Stomach (tissue), 9 donors: Measurements from ENCODE around the gene GFRA3. TPM values are rescaled to one million over a fixed set of nuclear protein-coding genes. Genes with fewer than 3 reads are reported as not detected.

Experiments used
- DNase-seq, 2 donors: peaks; one replicate each; pipeline versions ENCODE4 v3.0.0 to v3.0.0-alpha.2; 2013 to 2019
- H3K27ac ChIP-seq, 5 donors: fragments of 200-600 bp in 4 of 5; sonication (generic) in 4 of 5; one replicate each; pipeline ENCODE4 v1.5.1; 2013 to 2019; ENCODE audit warnings: mild to moderate bottlenecking in 1 of 5, moderate library complexity in 1 of 5
- H3K27me3 ChIP-seq, 3 donors: fragments of 200-600 bp; sonication (generic); one replicate each; pipeline ENCODE4 v1.5.1; 2017 to 2019; ENCODE audit warnings: mixed run types in 1 of 3
- H3K36me3 ChIP-seq, 4 donors: fragments of 200-600 bp; sonication (generic); 1 replicate in 3 of 4; 2 replicates in 1 of 4; pipeline ENCODE4 v1.5.1; 2016 to 2019
- H3K4me1 ChIP-seq, 4 donors: fragments of 200-600 bp; sonication (generic); one replicate each; pipeline ENCODE4 v1.5.1; 2016 to 2019
- H3K4me3 ChIP-seq, 4 donors: fragments of 200-600 bp; sonication (generic) in 3 of 4; one replicate each; pipeline ENCODE4 v1.5.1; 2016 to 2019; ENCODE audit warnings: mild to moderate bottlenecking in 1 of 4
- H3K9me3 ChIP-seq, 4 donors: fragments of 200-600 bp; sonication (generic); one replicate each; pipeline ENCODE4 v1.5.1; 2016 to 2019
- EP300 ChIP-seq: sonication (generic); formaldehyde crosslinking; IDR thresholded peaks from one replicate; pipeline ENCODE4 v1.6.1; 2017; ENCODE audit warnings: antibody characterized with exemption
- POLR2A ChIP-seq, 4 donors: fragments of 450-650 bp; IDR thresholded peaks; one replicate each; pipeline ENCODE4 v1.6.1; 2016; ENCODE audit warnings: antibody characterized with exemption in 4 of 4, control low read depth in 2 of 4, mild to moderate bottlenecking in 1 of 4, moderate library complexity in 1 of 4
- POLR2AphosphoS5 ChIP-seq, 3 donors: sonication (generic); formaldehyde crosslinking; IDR thresholded peaks; one replicate each; pipeline ENCODE4 v1.6.1; 2016; ENCODE audit warnings: antibody characterized with exemption in 3 of 3
- WGBS, 5 donors: extraction: QIAGEN DNeasy Blood & Tissue Kit in 3 of 5; methylation state at CpG; one replicate each; pipeline versions ENCODE4 v1.1.5 to v1.1.7; 2013 to 2018; 5-methylcytosine and 5-hydroxymethylcytosine counted together
- intact Hi-C: fragments of 100-400 bp; cut with DNase I; formaldehyde crosslinking; loops from one replicate; pipeline ENCODE4 v1.15.1; 2023; ENCODE audit warnings: low total_unique reads
- polyA plus RNA-seq, 3 donors: library from polyadenylated mRNA; stranded (reverse); fragments of 200-250 nt; gene quantifications; one replicate each; pipeline ENCODE4 v1.2.3, GENCODE V29; 2013
- total RNA-seq, 5 donors: library from RNA; depleted of rRNA; stranded (reverse); fragments of >200 nt; gene quantifications; one replicate each; pipeline versions ENCODE4 v1.1.0 to v1.2.3, GENCODE V29; 2014 to 2016
- TF ChIP-seq, protein P1 (sequence below), 7 experiments: fragments of 450-650 bp in 4 of 7; fragments of 200-600 bp in 3 of 7; sonication (generic) in 3 of 7; IDR thresholded peaks; one replicate each; pipeline ENCODE4 v1.5.1; 2016 to 2019; ENCODE audit warnings: antibody characterized with exemption in 7 of 7, control low read depth in 2 of 7, mild to moderate bottlenecking in 1 of 7
- donor health status: healthy with polysubstance abuse.
- donor health status: Bipolar disorder and iron deficiency.
- donor health status: healthy.

The GFRA3 gene
- total and polyA plus RNA-seq, 8 donors: 0.55 to 4.1 (median 1.8) TPM; not detected in 3

DNA sequence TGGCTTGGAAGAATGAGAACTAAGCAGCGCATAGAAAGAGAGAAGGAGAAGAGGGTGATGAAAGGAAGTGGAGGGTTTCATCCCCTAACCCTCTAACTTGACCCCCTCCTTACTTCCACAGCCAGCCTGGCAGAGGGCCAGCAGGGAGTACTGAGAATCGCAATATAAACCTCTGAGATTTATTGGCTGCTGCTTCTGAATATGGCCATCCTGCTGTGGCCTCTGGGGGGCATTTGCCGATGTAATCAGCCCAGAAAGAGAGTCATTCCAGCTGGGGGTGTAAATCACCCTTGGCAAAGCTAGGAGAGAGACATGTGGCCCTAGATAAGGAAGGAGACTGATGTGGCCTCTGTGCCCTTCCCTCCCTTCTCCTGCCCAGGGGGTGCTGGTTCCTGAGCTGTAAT is 960 bp upstream of the GFRA3 start:
- intact Hi-C loops: no loop called here
- no peak overlapping the region for H3K4me3 ChIP-seq
- TF ChIP-seq POLR2A (IDR thresholded peaks at IDR 0.05): no peak
- TF ChIP-seq EP300: no peak
- TF ChIP-seq, protein P1, sequence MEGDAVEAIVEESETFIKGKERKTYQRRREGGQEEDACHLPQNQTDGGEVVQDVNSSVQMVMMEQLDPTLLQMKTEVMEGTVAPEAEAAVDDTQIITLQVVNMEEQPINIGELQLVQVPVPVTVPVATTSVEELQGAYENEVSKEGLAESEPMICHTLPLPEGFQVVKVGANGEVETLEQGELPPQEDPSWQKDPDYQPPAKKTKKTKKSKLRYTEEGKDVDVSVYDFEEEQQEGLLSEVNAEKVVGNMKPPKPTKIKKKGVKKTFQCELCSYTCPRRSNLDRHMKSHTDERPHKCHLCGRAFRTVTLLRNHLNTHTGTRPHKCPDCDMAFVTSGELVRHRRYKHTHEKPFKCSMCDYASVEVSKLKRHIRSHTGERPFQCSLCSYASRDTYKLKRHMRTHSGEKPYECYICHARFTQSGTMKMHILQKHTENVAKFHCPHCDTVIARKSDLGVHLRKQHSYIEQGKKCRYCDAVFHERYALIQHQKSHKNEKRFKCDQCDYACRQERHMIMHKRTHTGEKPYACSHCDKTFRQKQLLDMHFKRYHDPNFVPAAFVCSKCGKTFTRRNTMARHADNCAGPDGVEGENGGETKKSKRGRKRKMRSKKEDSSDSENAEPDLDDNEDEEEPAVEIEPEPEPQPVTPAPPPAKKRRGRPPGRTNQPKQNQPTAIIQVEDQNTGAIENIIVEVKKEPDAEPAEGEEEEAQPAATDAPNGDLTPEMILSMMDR (IDR thresholded peaks at IDR 0.05): no peak
- no peak for TF ChIP-seq POLR2AphosphoS5 (IDR thresholded peaks at IDR 0.05)
- no peaks in the 10 kb centered on the region for H3K36me3 ChIP-seq
- no peaks in the 10 kb centered on the region for H3K9me3 ChIP-seq
- peaks cover 6 to 20% (median 13%) of the 10 kb centered on the region in 4 donors for H3K4me1 ChIP-seq
- peak in 1 of 2 donors; percentile 40 for DNase-seq
- no peak overlapping the region for H3K27ac ChIP-seq
- peaks cover 0 to 39% (median 13%) of the 10 kb centered on the region in 3 donors for H3K27me3 ChIP-seq
- WGBS, 5 donors: 41 to 55% (median 48%) methylated on average over 3 of the region's 3 CpGs

DNA sequence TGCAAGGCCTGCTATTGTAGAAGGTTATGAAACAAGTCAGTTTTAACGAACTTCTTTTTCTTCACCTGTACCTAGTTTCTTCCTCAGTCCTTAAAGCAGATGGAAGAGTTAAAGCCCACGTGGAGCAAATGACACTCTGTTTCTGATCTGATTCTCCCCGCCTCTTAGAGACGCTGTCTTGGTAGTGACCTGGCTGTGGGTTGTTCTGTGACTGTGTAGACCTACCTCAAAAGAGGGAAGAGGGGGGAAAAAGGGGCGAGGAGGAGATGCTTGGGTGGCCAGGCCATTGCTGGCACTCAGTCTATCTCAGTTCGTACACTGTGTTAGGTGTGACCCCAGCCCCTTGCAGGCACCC is 610 bp downstream of the GFRA3 start:
- peak overlapping the region; percentile 38 to 50 (median 45) for H3K4me3 ChIP-seq
- intact Hi-C loops: no loop called here
- 55 to 64% (median 57%) methylated on average over 5 to 6 of the region's 6 CpGs for WGBS, 5 donors
- no peak for DNase-seq
- no peaks in the 10 kb centered on the region for H3K36me3 ChIP-seq
- TF ChIP-seq, protein P1 (IDR thresholded peaks at IDR 0.05): no peak
- TF ChIP-seq POLR2AphosphoS5 (IDR thresholded peaks at IDR 0.05): no peak
- no peak for TF ChIP-seq POLR2A (IDR thresholded peaks at IDR 0.05)
- TF ChIP-seq EP300: no peak
- peaks cover 6 to 20% (median 13%) of the 10 kb centered on the region in 4 donors for H3K4me1 ChIP-seq
- H3K27me3 ChIP-seq: peaks cover 0 to 39% (median 13%) of the 10 kb centered on the region in 3 donors
- H3K9me3 ChIP-seq: no peaks in the 10 kb centered on the region
- peak overlapping the region in 1 of 5 donors; percentile 20 for H3K27ac ChIP-seq

DNA sequence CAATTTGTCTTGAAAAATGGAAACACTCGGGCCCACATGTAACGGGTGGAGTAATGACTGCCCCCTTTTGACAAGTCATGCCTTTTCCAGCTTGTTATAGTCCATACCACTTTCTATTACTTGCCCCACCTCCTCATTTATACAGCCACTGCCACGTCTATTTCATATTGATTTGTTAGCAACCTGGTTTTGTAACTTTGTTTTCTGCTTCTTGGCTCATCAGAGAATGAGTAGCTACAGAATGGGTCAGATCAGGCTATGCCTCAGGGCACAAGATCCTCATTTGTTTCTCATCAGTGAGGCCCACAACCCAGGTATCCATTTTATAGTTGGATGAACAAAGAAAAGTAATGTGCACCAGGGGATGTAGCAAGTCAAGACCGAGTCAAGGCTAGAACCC is 1.7 kb downstream of the GFRA3 start:
- intact Hi-C loops: no loop called here
- no peak for DNase-seq
- TF ChIP-seq POLR2AphosphoS5 (IDR thresholded peaks at IDR 0.05) (no peak), EP300 (no peak), POLR2A (IDR thresholded peaks at IDR 0.05) (no peak)
- TF ChIP-seq, protein P1 (IDR thresholded peaks at IDR 0.05): no peak

DNA sequence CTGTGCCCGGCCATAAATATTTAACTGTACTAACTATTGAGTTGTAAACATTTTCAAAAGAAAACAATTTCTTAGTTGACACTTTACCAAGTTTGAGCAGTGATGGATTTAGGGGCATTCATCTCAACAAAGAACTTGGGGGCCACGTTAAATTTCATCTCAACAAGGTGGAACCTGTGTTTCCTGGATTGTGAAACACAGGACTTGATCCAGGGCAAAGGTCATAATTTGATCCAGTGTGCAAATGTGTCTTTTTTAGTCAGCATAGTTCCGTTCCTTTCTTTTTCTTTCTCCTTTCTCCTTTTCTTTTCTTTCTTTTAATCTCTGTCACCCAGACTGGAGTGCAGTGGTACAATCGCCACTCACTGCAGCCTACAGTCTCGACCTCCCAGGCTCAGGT is 3.1 kb downstream of the GFRA3 start:
- no peak overlapping the region for H3K4me3 ChIP-seq
- H3K36me3 ChIP-seq: no peaks in the 10 kb centered on the region
- H3K27ac ChIP-seq: no peak overlapping the region
- no peak for TF ChIP-seq EP300
- TF ChIP-seq, protein P1 (IDR thresholded peaks at IDR 0.05): no peak
- TF ChIP-seq POLR2AphosphoS5 (IDR thresholded peaks at IDR 0.05): no peak
- TF ChIP-seq POLR2A (IDR thresholded peaks at IDR 0.05): no peak
- H3K4me1 ChIP-seq: peaks cover 6 to 20% (median 13%) of the 10 kb centered on the region in 4 donors
- no peak for DNase-seq
- 76 to 84% (median 78%) methylated on average over 5 of the region's 5 CpGs for WGBS, 5 donors
- peaks cover 0 to 35% (median 13%) of the 10 kb centered on the region in 3 donors for H3K27me3 ChIP-seq
- no peaks in the 10 kb centered on the region for H3K9me3 ChIP-seq
- intact Hi-C loops: no loop called here

More for the DNA sequence above, 1.7 kb downstream of the GFRA3 start:
- no peak overlapping the region for H3K4me3 ChIP-seq
- H3K4me1 ChIP-seq: peaks cover 6 to 20% (median 13%) of the 10 kb centered on the region in 4 donors
- no peak overlapping the region for H3K27ac ChIP-seq
- H3K36me3 ChIP-seq: no peaks in the 10 kb centered on the region
- H3K27me3 ChIP-seq: peaks cover 0 to 39% (median 13%) of the 10 kb centered on the region in 3 donors
- WGBS, 5 donors: 87 to 96% (median 95%) methylated on average over 4 of the region's 4 CpGs
- no peaks in the 10 kb centered on the region for H3K9me3 ChIP-seq
